ENCODE measurements around the gene ANKMY2. TPM values are rescaled to one million over a fixed set of nuclear protein-coding genes. Genes with fewer than 3 reads are reported as not detected.

The ANKMY2 gene
- polyA plus RNA-seq, 1 experiment, result 31.8 TPM

GRCh38 chr7:16634271-16634738 lies 11.2 kb downstream of the ANKMY2 start:
- H3K27ac ChIP-seq (ENCODE audit: low read depth, low read length), result no peak overlapping the region
- H3K27me3 ChIP-seq (ENCODE audit: control insufficient read depth, insufficient read depth, low read length), result no peaks in the 10 kb centered on the region
- H3K9me3 ChIP-seq (ENCODE audit: control insufficient read depth, insufficient read depth, low read length), result no peaks in the 10 kb centered on the region
- CTCF ChIA-PET, result no interaction called here
- TF ChIP-seq, protein P1, sequence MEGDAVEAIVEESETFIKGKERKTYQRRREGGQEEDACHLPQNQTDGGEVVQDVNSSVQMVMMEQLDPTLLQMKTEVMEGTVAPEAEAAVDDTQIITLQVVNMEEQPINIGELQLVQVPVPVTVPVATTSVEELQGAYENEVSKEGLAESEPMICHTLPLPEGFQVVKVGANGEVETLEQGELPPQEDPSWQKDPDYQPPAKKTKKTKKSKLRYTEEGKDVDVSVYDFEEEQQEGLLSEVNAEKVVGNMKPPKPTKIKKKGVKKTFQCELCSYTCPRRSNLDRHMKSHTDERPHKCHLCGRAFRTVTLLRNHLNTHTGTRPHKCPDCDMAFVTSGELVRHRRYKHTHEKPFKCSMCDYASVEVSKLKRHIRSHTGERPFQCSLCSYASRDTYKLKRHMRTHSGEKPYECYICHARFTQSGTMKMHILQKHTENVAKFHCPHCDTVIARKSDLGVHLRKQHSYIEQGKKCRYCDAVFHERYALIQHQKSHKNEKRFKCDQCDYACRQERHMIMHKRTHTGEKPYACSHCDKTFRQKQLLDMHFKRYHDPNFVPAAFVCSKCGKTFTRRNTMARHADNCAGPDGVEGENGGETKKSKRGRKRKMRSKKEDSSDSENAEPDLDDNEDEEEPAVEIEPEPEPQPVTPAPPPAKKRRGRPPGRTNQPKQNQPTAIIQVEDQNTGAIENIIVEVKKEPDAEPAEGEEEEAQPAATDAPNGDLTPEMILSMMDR (IDR thresholded peaks at IDR 0.05; ENCODE audit: low read depth, low read length), result no peak
- H3K4me3 ChIP-seq (ENCODE audit: low read depth, low read length), result no peak overlapping the region
- no peak for DNase-seq (ENCODE audit: low read depth, low spot score)
- POLR2A ChIA-PET, result interaction anchor here (0.7 kb wide), 1 partner anchor 10 kb away, joined by 3 read pairs; no protein-coding TSS in a partner anchor

- Histone ChIP-seq H3K4me3 (ENCODE audit: low read depth, low read length) (no peak overlapping the region), H3K27me3 (ENCODE audit: control insufficient read depth, insufficient read depth, low read length) (no peaks in the 10 kb centered on the region), H3K9me3 (ENCODE audit: control insufficient read depth, insufficient read depth, low read length) (no peaks in the 10 kb centered on the region), H3K27ac (ENCODE audit: low read depth, low read length) (no peak overlapping the region)
- POLR2A ChIA-PET, result no interaction called here
- CTCF ChIA-PET, result interaction anchor here (0.7 kb wide), 1 partner anchor 596 kb away, joined by 4 read pairs; no protein-coding TSS in a partner anchor
- TF ChIP-seq, protein P1 (IDR thresholded peaks at IDR 0.05; ENCODE audit: low read depth, low read length), result no peak
- DNase-seq (ENCODE audit: low read depth, low spot score), result no peak
Measured at GRCh38 chr7:16630654-16631053, 14.9 kb downstream of the ANKMY2 start.

- Histone ChIP-seq H3K27ac (ENCODE audit: low read depth, low read length) (no peak overlapping the region), H3K9me3 (ENCODE audit: control insufficient read depth, insufficient read depth, low read length) (no peaks in the 10 kb centered on the region), H3K27me3 (ENCODE audit: control insufficient read depth, insufficient read depth, low read length) (no peaks in the 10 kb centered on the region), H3K4me3 (ENCODE audit: low read depth, low read length) (no peak overlapping the region)
- ChIA-PET CTCF (no interaction called here), POLR2A (interaction anchor here (0.7 kb wide), 1 partner anchor 18 kb away, joined by 3 read pairs; the partner anchor contains the start of genes ANKMY2 and BZW2)
- no peak for DNase-seq (ENCODE audit: low read depth, low spot score)
- TF ChIP-seq, protein P1 (IDR thresholded peaks at IDR 0.05; ENCODE audit: low read depth, low read length), result no peak
Measured at GRCh38 chr7:16627236-16627635, 18.3 kb downstream of the ANKMY2 start.

GRCh38 chr7:16626388-16626787 lies 19.2 kb downstream of the ANKMY2 start:
- POLR2A ChIA-PET, result interaction anchor here (0.7 kb wide), 1 partner anchor 19 kb away, joined by 3 read pairs; the partner anchor contains the start of genes ANKMY2 and BZW2
- Histone ChIP-seq H3K27me3 (ENCODE audit: control insufficient read depth, insufficient read depth, low read length) (no peaks in the 10 kb centered on the region), H3K9me3 (ENCODE audit: control insufficient read depth, insufficient read depth, low read length) (no peaks in the 10 kb centered on the region), H3K27ac (ENCODE audit: low read depth, low read length) (no peak overlapping the region), H3K4me3 (ENCODE audit: low read depth, low read length) (no peak overlapping the region)
- TF ChIP-seq, protein P1 (IDR thresholded peaks at IDR 0.05; ENCODE audit: low read depth, low read length), result no peak
- CTCF ChIA-PET, result interaction anchor here (1.3 kb wide), 1 partner anchor 61 kb away, joined by 5 read pairs; no protein-coding TSS in a partner anchor
- DNase-seq (ENCODE audit: low read depth, low spot score), result no peak

GRCh38 chr7:16619979-16620408 lies 25.6 kb downstream of the ANKMY2 start:
- no peak for DNase-seq (ENCODE audit: low read depth, low spot score)
- no peaks in the 10 kb centered on the region for H3K9me3 ChIP-seq (ENCODE audit: control insufficient read depth, insufficient read depth, low read length)
- TF ChIP-seq, protein P1 (IDR thresholded peaks at IDR 0.05; ENCODE audit: low read depth, low read length), result no peak
- CTCF ChIA-PET, result interaction anchor here (2.0 kb wide), 1 partner anchor 75 kb away, joined by 6 read pairs; no protein-coding TSS in a partner anchor
- no peak overlapping the region for H3K27ac ChIP-seq (ENCODE audit: low read depth, low read length)
- H3K27me3 ChIP-seq (ENCODE audit: control insufficient read depth, insufficient read depth, low read length), result no peaks in the 10 kb centered on the region
- POLR2A ChIA-PET, result no interaction called here
- no peak overlapping the region for H3K4me3 ChIP-seq (ENCODE audit: low read depth, low read length)
